Heart right ventricle (tissue), 16 donors: ENCODE results near the gene MST1R. TPM values are rescaled to one million over a fixed set of nuclear protein-coding genes. Genes with fewer than 3 reads are reported as not detected.
A peak's percentile ranks its signal among the peaks of the same experiment; 100 is the strongest.

Experiments used
- ATAC-seq, 8 donors: fragments of 200-7000 bp; cut with Tn5 transposase; one replicate each; pipeline ENCODE4 v1.9.1; 2020; ENCODE audit warnings: mild to moderate bottlenecking in 8 of 8, moderate library complexity in 8 of 8, moderate number of reproducible peaks in 1 of 8
- DNase-seq, 2 donors: peaks; one replicate each; pipeline ENCODE4 v3.0.0-alpha.2; 2020
- H3K27ac ChIP-seq, 10 donors: fragments of 200-600 bp; sonication (generic) in 2 of 10; one replicate each; pipeline versions ENCODE4 v1.5.0 to v1.8.0; 2020 to 2022; ENCODE audit warnings: mild to moderate bottlenecking in 3 of 10
- H3K27me3 ChIP-seq, 7 donors: fragments of 200-600 bp; one replicate each; pipeline ENCODE4 v1.8.0; 2021 to 2022; ENCODE audit warnings: mild to moderate bottlenecking in 2 of 7
- H3K36me3 ChIP-seq, 9 donors: fragments of 200-600 bp; sonication (generic) in 1 of 9; one replicate each; pipeline versions ENCODE4 v1.5.0 to v1.8.0; 2020 to 2022; ENCODE audit warnings: mild to moderate bottlenecking in 2 of 9
- H3K4me1 ChIP-seq, 9 donors: fragments of 200-600 bp; sonication (generic) in 1 of 9; one replicate each; pipeline versions ENCODE4 v1.5.0 to v1.8.0; 2020 to 2022; ENCODE audit warnings: mild to moderate bottlenecking in 4 of 9
- H3K4me3 ChIP-seq, 10 donors: fragments of 200-600 bp; sonication (generic) in 2 of 10; one replicate each; pipeline versions ENCODE4 v1.5.0 to v1.8.0; 2020 to 2022; ENCODE audit warnings: mild to moderate bottlenecking in 7 of 10, moderate library complexity in 2 of 10
- H3K9me3 ChIP-seq, 11 donors: fragments of 200-600 bp in 10 of 11; sonication (generic) in 2 of 11; one replicate each; pipeline versions ENCODE4 v1.5.0 to v1.8.0; 2013 to 2022; ENCODE audit warnings: mild to moderate bottlenecking in 2 of 11, control low read depth in 1 of 11, moderate library complexity in 1 of 11
- WGBS, 2 donors: extraction: QIAGEN DNeasy Blood & Tissue Kit; methylation state at CpG; one replicate each; pipeline ENCODE4 v1.1.7; 2013; ENCODE audit warnings: inconsistent platforms in 1 of 2; 5-methylcytosine and 5-hydroxymethylcytosine counted together
- intact Hi-C, 10 donors: fragments of 100-400 bp; cut with DNase I; formaldehyde crosslinking; loops; one replicate each; pipeline versions ENCODE4 v1.11.1 to v1.14.2; 2022
- polyA plus RNA-seq, 2 donors: library from polyadenylated mRNA; stranded (reverse); fragments of 200-250 nt; gene quantifications; one replicate each; pipeline ENCODE4 v1.2.3, GENCODE V29; 2013
- total RNA-seq, 10 donors: library from RNA; stranded (reverse); fragmentation: NEBNext Ultra II Directional in 3 of 10; extraction: Animal tissue kit (Norgen Biotek cat#: 25700) in 3 of 10; gene quantifications; one replicate each; pipeline versions ENCODE4 v1.2.1 to v1.2.4, GENCODE V29; 2021 to 2023
- TF ChIP-seq, protein P1 (sequence below), 9 donors: fragments of 200-600 bp; sonication (generic) in 2 of 9; IDR thresholded peaks; one replicate each; pipeline versions ENCODE4 v1.5.0 to v1.8.0; 2021 to 2022; ENCODE audit warnings: antibody characterized with exemption in 9 of 9, mild to moderate bottlenecking in 5 of 9, moderate library complexity in 1 of 9
- donor health status: Arrhythmogenic right ventricular cardiomyopathy.
- donor health status: ischemic (EF 13 %, LVEDD 7.1; RV severe dilation, severe dysfunction).
- donor health status: healthy with polysubstance abuse.
- donor health status: DM: no; HTN: yes; CAD: no.
- donor health status: DM: no; HTN: no; CAD: no.
- donor health status: ischemic (EF 25% LVEDD 6.9; RV normal size, moderate dysfunction).
- donor health status: ischemic (EF 25% LVEDD 5.7; RV mildly dilated, moderate dysfunction).
- donor health status: healthy.
- donor health status: DM: yes; HTN: yes; CAD: no.
- donor health status: Ischemic cardiomyopathy.
- donor health status: ischemic (EF 35%, LVEDD 5.7; RV mildly dilated, moderate dysfunction).
- donor health status: nonischemic (EF 11% LVEDD 7.7; RV severe dilation, severe dysfunction).
- donor health status: DM: yes; HTN: yes; CAD: no.
- donor health status: PGD.
- donor health status: ischemic (EF 29% LVEDD 5.4; RV normal size, mild dysfunction).
- donor health status: nonischemic (EF 23%, LVEDD 6.1; RV moderate dilation, normal function).

Gene MST1R
- total and polyA plus RNA-seq, 12 donors, result 0.53 to 7.1 (median 1.7) TPM

DNA sequence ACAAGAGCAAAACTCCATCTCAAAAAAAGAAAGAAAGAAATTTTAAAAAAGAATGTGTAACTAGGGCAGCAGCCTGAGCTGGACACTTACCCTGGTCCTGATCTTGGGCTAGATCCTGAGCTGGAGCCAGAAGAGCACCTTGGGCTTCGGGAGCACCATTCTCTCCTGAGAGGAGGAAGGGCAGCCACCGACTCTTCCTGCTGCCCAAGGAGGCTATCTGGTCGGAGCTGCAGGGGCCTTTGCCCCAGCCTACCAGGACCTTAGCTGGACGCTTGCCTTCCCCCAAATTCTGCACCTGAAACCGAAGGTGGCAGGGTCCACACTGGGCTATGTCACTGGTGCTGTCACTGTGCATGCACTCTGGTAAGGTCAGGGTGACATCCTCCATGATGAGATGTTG, 27.1 kb downstream of the MST1R start:
- Histone ChIP-seq H3K27me3 (peaks cover 0 to 7% (median under 1%) of the 10 kb centered on the region in 7 donors), H3K36me3 (no peaks in the 10 kb centered on the region), H3K9me3 (no peaks in the 10 kb centered on the region), H3K4me3 (no peak overlapping the region), H3K4me1 (peaks cover under 1 to 20% (median 13%) of the 10 kb centered on the region in 9 donors), H3K27ac (no peak overlapping the region)
- DNase-seq (no peak), ATAC-seq (no peak)
- TF ChIP-seq, protein P1, sequence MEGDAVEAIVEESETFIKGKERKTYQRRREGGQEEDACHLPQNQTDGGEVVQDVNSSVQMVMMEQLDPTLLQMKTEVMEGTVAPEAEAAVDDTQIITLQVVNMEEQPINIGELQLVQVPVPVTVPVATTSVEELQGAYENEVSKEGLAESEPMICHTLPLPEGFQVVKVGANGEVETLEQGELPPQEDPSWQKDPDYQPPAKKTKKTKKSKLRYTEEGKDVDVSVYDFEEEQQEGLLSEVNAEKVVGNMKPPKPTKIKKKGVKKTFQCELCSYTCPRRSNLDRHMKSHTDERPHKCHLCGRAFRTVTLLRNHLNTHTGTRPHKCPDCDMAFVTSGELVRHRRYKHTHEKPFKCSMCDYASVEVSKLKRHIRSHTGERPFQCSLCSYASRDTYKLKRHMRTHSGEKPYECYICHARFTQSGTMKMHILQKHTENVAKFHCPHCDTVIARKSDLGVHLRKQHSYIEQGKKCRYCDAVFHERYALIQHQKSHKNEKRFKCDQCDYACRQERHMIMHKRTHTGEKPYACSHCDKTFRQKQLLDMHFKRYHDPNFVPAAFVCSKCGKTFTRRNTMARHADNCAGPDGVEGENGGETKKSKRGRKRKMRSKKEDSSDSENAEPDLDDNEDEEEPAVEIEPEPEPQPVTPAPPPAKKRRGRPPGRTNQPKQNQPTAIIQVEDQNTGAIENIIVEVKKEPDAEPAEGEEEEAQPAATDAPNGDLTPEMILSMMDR (IDR thresholded peaks at IDR 0.05), result no peak
- 85 to 90% methylated on average over 5 of the region's 5 CpGs for WGBS, 2 donors
- intact Hi-C loops, result no loop called here

GRCh38 chr3:49873623-49874022, 30.1 kb downstream of the MST1R start:
- no peak for ATAC-seq
- no peaks in the 10 kb centered on the region for H3K36me3 ChIP-seq
- H3K4me3 ChIP-seq, result no peak overlapping the region
- H3K4me1 ChIP-seq, result peaks cover 3 to 16% (median 12%) of the 10 kb centered on the region in 9 donors
- peaks cover 6 to 36% (median 30%) of the 10 kb centered on the region in 7 donors for H3K27me3 ChIP-seq
- intact Hi-C loops, result no loop called here
- WGBS, 2 donors, result 88 to 92% methylated on average over 8 of the region's 8 CpGs
- no peak for DNase-seq
- H3K27ac ChIP-seq, result no peak overlapping the region
- TF ChIP-seq, protein P1 (IDR thresholded peaks at IDR 0.05), result no peak
- no peaks in the 10 kb centered on the region for H3K9me3 ChIP-seq

DNA sequence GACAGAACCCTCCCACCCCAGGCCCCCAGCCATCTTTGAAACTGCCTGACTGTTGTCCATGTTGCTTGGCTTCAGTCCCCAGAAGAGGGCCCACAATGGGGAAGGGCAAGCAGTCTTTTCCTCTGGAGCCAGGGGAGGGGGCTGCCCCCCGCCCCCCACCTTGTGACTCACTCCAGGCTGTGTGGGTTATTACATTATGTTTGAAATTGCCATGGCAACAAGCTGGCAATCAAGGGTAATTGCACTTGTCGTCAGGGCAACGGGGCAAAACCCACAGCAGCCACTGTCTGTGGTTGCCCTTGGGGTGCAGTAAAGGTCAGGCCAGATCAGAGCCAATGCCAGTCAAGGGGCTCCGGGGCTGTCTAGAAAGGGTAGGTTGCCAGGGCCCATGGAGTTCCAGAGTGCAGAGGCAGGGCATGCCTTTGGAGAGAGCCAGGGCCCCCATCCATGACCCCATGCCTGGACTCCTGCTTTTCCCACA, 30.8 kb downstream of the MST1R start:
- TF ChIP-seq, protein P1 (IDR thresholded peaks at IDR 0.05), result no peak
- Histone ChIP-seq H3K27me3 (peaks cover 10 to 44% (median 38%) of the 10 kb centered on the region in 7 donors), H3K4me1 (peaks cover 3 to 16% (median 12%) of the 10 kb centered on the region in 9 donors), H3K36me3 (no peaks in the 10 kb centered on the region), H3K27ac (no peak overlapping the region), H3K4me3 (no peak overlapping the region), H3K9me3 (no peaks in the 10 kb centered on the region)
- intact Hi-C loops, result no loop called here
- 74 to 75% methylated on average over 4 of the region's 4 CpGs for whole genome bisulfite sequencing, 2 donors
- ATAC-seq (peak in 1 of 8 donors; percentile 6), DNase-seq (no peak)

DNA sequence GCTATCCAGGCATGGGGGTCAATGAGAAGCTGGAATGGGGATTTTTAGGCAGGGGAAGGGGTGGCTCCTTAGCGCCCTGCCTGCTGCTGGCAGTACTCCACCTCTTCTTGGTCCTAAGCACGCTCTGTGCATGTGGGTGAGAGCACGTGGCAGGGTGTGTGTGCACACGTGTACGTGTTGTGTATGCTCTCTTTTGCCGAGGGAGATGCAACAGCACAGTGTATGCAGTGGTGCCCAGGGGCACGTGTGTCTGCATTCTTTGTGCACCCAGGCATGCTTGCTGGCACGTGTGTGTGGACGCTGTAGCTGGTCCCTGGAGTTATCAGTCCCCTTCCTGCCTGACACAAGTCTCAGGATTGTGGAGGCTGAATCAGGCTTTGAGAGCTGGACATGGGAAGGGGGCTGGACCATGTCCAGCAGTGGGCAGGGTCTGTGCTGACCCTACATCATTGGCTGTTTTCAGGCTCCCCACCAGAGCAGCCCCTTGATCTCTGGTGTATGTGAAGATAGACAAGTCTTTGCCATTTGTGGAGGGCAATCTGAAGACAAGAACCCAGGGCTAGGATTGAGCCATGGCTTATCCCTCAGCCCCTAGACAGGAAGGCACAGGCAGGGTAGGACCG, 32.0 kb downstream of the MST1R start:
- Histone ChIP-seq H3K4me1 (peaks cover 3 to 16% (median 12%) of the 10 kb centered on the region in 9 donors), H3K4me3 (no peak overlapping the region), H3K36me3 (no peaks in the 10 kb centered on the region), H3K9me3 (no peaks in the 10 kb centered on the region), H3K27me3 (peaks cover 10 to 49% (median 41%) of the 10 kb centered on the region in 7 donors), H3K27ac (no peak overlapping the region)
- intact Hi-C loops, result no loop called here
- TF ChIP-seq, protein P1 (IDR thresholded peaks at IDR 0.05), result no peak
- ATAC-seq, result no peak
- WGBS, 2 donors, result 43 to 56% methylated on average over 10 of the region's 10 CpGs
- no peak for DNase-seq
